GM06990 (cell line): ENCODE data around the gene SPOP.

ENCODE experiments used
- DNase-seq: peaks from one replicate; pipeline ENCODE4 v3.0.0-alpha.2; 2011; ENCODE audit not compliant: insufficient read length; ENCODE audit errors: extremely low read depth
- H3K27me3 ChIP-seq: replicated peaks from 2 replicates; pipeline ENCODE4 v1.6.0; 2011; ENCODE audit warnings: low read length; ENCODE audit not compliant: control insufficient read depth, insufficient read depth
- H3K36me3 ChIP-seq: 2 replicates; pipeline ENCODE4 v1.5.1; 2011; ENCODE audit warnings: low read length; ENCODE audit not compliant: control insufficient read depth, insufficient read depth
- H3K4me3 ChIP-seq: replicated peaks from 2 replicates; pipeline ENCODE4 v1.5.1; 2011; ENCODE audit warnings: low read depth, mild to moderate bottlenecking, control low read depth, low read length
- TF ChIP-seq, protein P1 (sequence below): IDR thresholded peaks from 2 replicates; pipeline ENCODE4 v1.5.1; 2011; ENCODE audit warnings: low read length, control low read depth, mild to moderate bottlenecking, inconsistent platforms; ENCODE audit not compliant: insufficient read depth, poor library complexity, severe bottlenecking

The SPOP gene

DNA sequence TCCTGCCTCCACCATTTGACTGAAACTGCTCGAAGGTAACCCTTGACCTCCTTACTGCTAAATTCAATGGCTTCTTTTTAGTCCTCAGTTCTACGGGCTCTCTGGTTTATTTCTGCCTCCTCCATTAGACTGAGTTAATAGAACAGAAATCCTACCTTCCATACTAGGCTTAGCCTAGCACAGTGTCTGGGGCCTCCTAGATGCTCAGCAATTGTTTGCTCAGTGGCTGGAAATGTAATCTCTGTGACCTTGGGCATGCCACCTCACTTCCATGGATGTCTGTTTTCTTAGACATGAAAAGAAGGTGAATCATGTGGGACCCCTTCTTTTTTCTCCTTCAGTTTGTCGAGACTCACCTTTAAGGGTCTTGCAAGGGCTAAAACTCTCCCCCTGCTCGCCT is 82.6 kb downstream of the SPOP start:
- Histone ChIP-seq H3K27me3 (no peaks in the 10 kb centered on the region), H3K4me3 (no peak overlapping the region), H3K36me3 (peaks cover 9% of the 10 kb centered on the region)
- no peak for DNase-seq
- TF ChIP-seq, protein P1, sequence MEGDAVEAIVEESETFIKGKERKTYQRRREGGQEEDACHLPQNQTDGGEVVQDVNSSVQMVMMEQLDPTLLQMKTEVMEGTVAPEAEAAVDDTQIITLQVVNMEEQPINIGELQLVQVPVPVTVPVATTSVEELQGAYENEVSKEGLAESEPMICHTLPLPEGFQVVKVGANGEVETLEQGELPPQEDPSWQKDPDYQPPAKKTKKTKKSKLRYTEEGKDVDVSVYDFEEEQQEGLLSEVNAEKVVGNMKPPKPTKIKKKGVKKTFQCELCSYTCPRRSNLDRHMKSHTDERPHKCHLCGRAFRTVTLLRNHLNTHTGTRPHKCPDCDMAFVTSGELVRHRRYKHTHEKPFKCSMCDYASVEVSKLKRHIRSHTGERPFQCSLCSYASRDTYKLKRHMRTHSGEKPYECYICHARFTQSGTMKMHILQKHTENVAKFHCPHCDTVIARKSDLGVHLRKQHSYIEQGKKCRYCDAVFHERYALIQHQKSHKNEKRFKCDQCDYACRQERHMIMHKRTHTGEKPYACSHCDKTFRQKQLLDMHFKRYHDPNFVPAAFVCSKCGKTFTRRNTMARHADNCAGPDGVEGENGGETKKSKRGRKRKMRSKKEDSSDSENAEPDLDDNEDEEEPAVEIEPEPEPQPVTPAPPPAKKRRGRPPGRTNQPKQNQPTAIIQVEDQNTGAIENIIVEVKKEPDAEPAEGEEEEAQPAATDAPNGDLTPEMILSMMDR: no peak

DNA sequence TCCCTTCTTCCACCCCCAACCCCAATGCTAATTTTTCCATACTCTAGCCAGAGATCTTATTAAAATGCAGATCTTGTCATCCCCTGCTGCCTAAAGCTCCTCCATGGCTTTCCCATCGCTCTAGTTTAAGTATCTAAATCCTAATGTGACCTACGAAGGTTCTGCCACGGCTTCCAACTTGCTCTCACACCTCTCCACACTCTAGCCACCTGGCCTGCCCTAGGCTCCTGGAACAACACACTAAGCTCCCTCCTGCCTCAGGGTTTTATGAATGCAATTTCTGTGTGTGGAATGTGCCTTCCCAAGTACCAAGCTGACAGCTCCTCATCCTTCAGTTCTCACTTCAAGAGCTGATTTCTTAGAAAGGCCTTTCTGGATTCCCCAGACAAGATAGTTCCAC is 85.6 kb downstream of the SPOP start:
- no peaks in the 10 kb centered on the region for H3K27me3 ChIP-seq
- no peak overlapping the region for H3K4me3 ChIP-seq
- TF ChIP-seq, protein P1: no peak
- DNase-seq: no peak
- peaks cover 4% of the 10 kb centered on the region for H3K36me3 ChIP-seq

DNA sequence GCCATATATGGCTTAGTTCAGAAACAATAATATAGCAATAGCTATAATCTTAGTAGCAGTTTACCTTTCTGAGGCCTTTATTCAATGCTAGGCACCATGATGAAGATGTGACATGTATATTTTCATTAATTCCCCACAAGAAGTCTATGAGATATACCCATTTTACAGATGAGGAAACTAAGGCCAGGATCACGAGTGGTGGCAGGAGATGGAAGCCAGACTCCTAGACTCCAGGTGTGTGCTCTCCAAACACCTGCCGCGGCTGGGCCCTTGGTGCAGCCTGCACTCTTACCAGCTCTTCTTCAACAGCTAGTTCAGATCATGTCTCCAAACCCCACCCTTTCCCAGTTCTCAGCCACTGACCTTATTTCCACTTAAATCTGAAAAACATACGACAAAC is 87.0 kb downstream of the SPOP start:
- no peak for DNase-seq
- TF ChIP-seq, protein P1: no peak

DNA sequence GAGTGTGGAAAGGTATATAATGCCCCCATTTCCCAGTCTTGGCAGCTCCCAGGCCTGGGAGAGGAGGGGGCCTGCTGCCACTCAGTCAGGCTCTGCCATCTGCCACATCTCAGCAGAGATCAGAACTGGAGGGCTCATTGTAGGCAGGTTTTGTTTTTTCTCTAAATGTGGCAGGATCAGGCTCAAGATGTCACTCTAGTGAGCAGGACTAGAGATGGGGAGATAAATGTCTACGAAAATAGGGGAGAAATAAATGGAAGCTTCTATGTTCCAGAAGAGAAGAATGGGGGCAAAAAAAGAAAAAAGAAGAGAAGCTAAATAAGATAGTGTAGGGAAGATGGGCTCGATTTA is 88.3 kb downstream of the SPOP start:
- Histone ChIP-seq H3K4me3 (no peak overlapping the region), H3K36me3 (peaks cover 2% of the 10 kb centered on the region), H3K27me3 (no peaks in the 10 kb centered on the region)
- no peak for DNase-seq
- TF ChIP-seq, protein P1: no peak

More for the DNA sequence above, 87.0 kb downstream of the SPOP start:
- Histone ChIP-seq H3K36me3 (peaks cover 3% of the 10 kb centered on the region), H3K27me3 (no peaks in the 10 kb centered on the region), H3K4me3 (no peak overlapping the region)

DNA sequence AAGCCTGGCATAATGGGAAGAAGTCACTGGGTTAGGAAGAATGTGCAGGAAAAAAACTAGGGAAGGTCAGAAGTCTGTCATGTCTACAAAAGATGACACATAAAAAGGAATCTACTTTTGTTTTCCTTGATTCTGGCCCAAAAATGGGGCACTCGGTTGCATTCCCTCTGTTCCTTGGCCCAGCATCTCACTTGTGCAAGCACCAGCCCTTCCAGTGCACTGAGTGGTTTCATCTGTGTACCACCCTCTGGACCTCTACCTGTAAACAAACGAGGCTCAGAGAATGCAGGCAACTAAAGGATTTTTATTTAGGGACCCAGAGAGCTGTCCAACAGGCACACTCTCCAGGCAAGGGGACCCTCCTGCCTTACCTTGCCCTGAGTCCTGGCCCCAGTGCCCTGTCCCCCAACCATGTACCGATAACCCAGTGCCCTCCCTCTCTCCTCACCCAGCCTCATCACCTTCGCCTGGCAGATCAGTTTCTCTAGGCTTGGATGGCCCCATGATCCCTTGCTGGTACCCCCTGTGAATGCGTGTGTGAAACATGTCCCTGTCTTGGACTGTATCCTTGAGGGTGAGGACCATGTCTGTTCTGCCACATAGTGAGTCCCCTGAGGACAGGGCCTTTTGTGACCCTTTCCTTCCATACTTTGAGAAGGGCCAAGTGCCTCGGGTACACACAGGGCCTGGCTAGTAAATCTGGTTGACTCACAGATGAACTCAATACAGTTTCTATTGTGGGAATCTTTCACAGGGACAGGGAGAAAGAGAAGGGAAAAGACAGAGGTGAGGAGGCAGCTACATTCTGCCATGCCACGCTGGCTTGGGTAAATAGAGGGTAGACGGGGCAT is 88.9 kb downstream of the SPOP start:
- TF ChIP-seq, protein P1: no peak
- no peak overlapping the region for H3K4me3 ChIP-seq
- no peaks in the 10 kb centered on the region; the same call in 1 of the 2 replicates for H3K36me3 ChIP-seq
- DNase-seq: no peak
- H3K27me3 ChIP-seq: no peaks in the 10 kb centered on the region
